Measurements from ENCODE around the gene SELENOW.
A peak's percentile ranks its signal among the peaks of the same experiment; 100 is the strongest.
"Not testable (repeated sequence)": the region's sequence is repeated elsewhere in the genome, so short reads cannot be mapped to it uniquely, and the experiment has no call there.

Gene SELENOW

DNA sequence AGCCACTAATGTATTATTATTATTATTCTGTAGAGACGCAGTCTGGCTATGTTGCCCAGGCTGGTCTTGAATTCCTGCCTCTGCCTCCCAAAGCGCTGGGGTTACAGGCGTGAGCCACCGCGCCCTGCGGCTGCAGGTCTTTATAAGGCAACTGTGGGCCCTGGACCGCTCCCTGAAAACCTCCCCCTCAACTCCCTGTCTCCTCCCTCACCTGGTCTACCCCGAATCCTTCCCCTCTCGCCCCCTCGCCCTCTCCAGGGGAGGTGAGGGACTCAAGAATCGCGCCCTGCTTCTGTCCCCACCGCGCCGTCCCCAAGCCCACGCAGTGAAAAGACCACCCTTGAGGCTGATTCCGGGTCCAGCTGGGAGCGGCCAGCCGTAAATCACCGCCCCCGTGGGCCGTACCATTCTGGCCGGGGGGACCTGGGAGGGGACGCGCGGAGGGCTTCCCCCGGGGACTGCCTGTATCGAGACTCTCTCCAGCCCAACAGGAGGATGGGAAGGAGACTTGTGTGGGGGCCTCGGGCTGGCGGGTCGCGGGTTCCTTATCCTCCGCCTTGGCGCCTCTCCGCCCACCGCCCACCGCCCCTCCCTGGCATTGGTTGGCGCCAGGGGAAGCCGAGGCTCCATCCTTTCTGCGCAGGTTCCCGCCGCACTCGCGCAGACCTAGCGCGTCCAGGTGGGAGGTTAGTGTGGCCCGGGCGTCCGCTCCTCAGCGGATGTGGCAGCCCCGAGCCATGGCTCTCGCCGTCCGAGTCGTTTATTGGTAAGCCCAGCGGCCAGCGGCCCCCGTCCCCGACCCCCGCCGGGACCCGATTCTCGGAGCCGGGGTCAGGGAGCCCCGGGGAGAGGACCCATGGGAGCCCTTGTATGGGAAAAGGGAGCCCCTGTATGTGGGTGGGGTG is at the start of gene SELENOW:
TSS of gene SELENOW (plus strand) at position 655 of the 905 bp plus-strand sequence. CDS start at position 738, 83 bp downstream.
- DNase-seq, result peak; percentile 85

DNA sequence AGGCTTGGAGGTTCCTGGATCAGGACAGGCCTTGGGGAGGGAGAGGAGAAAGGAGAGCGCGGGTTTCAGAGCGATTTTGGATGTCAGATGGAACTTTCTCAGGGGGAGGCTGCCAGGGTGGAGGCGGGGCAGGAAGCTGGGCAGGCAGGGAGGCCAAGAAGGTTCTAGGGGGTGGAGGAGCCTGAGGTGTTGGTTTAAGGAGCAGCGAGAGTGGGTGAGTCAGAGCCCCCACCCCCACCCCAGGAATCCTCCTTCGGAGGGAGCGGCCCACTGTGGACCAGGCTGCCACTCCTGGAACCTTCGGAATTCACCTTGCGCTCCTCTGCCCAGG is 49.1 kb upstream of the SELENOW start:
- peak; percentile 84 for DNase-seq

DNA sequence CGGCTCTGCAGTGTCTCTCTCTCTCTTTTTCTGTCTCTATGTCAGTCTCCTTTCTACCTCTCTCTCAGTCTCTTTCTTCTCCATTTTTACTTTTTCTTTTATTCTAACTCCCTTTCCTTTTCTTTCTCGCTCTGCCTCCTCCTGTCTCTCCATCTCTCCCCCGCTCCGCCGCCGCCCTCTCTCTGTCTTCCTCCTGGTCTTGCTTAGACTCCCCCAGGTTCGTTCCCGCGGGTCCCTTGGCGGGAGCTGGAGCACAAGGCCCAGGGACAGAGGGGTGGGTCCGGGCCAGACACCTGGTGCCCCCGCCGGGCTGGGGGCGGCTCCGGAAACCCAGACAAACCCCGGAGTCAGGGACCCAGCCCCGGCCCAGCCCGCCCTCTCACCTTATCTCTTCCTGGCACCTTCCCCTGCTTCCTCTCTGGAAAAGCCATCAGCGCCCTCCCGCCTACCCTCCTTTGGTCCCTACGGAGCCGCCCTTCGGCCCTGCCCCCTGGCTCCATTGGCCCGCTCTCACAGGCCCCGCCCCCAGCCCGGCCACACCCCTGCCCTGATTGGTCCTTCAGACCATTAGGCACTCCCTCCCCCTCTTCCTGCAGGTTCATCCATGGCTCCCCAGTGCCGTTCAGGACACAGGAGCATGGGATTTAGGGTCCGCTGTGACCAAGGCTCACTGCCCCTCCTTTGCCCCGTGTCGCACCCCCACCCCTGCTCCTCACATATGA is 48.5 kb upstream of the SELENOW start:
- peak; percentile 55 for DNase-seq

DNA sequence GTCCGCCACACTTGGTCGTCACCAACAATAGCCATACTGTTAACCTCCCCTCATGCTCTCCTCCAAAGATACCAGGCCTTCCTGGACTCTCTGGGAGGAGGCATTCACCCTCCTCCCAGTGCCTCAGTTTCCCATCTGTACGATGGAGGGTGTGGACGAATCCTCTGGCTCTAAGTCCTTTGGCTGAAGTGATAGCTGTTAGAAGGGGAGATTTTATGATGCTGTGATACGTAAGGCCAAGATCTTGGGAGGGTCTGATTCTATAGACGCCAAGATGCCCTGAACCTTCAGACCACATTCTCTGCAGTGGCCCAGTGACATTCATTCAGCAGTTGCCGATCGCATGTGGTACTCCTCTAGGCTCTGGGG is 48.0 kb upstream of the SELENOW start:
- DNase-seq, result no peak

DNA sequence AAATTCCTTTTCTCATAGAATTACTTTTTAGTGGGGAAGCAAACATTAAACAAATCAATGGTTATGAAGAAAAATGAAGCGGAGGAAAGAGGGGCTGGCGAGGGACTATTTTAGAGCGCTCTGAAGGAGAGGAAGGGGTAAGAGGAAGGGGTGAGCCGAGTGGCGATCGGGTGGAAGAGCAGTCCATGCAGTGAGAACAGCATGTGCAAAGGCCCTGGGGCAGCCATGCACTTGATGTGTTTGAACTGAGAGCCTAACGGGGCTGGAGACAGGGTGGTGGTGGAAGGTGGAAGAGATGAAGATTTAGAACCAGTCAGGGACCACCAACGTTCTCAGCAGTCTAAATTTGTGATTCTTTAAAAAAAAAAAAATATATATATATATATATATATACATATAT is 47.6 kb upstream of the SELENOW start:
- no peak for DNase-seq

DNA sequence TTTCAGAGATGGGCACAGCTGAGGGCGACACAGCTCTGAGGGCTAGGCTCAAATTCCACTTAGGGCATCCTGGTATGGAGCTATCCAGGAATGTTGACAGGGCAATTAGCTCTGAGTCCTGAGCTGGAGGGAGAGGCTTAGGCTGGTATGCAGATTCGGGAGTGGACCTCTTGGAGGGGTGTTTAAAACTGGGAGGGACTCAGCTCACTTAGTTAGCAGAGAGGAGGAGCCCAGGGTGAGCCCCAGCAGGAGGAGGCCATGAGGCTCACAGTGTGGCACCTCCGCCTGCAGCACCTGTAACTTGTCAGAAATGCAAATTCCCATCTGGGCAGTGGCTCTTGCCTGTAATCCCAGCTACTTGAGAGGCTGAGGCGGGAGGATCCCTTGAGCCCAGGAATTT is 43.4 kb upstream of the SELENOW start:
- no peak for DNase-seq

DNA sequence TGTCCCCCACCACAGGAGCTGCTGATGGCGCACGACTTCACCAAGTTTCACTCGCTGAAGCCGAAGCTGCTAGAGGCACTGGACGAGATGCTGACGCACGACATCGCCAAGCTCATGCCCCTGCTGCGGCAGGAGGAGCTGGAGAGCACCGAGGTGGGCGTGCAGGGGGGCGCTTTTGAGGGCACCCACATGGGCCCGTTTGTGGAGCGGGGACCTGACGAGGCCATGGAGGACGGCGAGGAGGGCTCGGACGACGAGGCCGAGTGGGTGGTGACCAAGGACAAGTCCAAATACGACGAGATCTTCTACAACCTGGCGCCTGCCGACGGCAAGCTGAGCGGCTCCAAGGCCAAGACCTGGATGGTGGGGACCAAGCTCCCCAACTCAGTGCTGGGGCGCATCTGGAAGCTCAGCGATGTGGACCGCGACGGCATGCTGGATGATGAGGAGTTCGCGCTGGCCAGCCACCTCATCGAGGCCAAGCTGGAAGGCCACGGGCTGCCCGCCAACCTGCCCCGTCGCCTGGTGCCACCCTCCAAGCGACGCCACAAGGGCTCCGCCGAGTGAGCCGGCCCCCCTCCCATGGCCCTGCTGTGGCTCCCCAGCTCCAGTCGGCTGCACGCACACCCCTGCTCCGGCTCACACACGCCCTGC is 37.5 kb upstream of the SELENOW start:
- DNase-seq, result no peak

DNA sequence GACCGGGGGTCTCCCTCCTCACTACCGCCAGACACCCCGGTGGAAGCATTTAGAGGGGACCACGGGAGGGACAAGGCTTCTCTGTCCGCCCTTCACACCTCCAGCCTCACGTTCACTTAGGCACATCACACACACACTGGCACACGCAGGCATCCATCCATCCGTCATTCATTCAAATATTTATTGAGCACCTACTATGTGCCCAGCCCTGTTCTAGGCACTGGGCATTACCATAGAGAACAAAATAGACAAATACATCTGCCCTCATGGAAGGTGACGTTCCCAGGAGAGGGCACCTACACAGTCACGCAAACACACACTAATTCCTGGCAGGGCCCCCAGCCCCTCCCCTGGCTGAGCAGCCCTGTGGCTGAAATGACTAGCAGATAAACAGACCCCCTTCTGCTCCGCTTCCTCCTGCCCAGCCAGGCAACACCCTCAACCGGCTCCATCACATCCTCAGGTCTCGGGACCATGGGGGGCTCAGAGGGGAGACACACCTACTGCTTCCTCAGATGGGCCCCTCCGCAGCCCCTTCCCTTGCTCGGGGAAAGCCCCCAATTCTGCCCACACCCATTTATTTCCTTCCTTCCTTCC is 36.9 kb upstream of the SELENOW start:
- DNase-seq, result no peak

DNA sequence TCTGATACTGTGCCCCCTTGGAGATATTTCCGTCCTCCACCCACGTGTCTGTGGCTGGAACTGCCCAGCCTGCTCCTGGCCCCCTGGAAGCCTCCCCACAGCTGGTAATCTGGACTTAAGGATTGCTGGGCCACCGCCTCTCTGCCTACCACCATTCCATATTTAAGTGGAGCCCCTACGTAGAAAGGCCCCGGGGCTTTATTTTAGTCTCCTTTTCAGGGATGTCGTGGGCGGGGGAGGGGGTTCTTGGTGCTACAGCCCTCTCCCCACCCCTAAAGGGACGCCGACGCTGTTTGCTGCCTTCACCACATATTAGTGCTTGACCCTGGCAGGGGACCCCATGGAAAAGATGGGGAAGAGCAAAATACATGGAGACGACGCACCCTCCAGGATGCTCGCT is 35.9 kb upstream of the SELENOW start:
- DNase-seq, result peak; percentile 63

DNA sequence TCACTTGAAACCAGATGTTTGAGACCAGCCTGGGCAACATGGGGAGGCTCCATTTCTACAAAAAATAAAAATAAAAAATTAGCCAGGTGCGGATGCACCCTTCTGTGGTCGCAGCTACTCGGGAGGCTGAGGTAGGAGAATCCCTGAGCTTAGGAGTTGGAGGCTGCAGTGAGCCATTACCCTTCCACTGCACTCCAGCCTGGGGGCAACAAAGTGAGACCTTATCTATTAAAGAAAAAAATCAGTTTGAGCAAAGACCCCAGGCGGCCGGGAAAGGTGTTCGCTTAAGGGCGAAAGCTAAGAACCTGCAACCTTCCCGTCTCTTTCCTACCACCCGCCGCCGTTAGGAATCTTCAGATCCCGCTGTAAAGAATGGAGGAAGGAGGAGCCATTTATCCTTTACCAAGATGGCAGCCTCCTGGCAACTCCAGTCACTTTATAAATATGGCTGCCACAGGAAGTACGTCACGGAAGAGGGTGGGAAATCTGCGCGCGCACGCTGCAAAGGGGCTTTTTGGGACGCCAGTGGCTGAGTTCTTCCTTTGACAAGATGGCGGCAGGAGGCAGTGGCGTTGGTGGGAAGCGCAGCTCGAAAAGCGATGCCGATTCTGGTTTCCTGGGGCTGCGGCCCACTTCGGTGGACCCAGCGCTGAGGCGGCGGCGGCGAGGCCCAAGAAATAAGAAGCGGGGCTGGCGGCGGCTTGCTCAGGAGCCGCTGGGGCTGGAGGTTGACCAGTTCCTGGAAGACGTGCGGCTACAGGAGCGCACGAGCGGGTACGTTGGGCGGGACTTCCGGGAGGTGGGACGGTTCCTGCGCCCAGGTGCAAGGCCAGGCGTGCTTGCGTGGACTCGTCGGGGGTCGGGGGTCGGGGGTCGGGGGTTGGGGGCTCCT is 33.2 kb upstream of the SELENOW start, which contains the start of gene NOP53:
TSS of gene NOP53 (plus strand) at position 537 of the 892 bp plus-strand sequence. CDS start at position 551, 14 bp downstream.
- peak; percentile 98 for DNase-seq

DNA sequence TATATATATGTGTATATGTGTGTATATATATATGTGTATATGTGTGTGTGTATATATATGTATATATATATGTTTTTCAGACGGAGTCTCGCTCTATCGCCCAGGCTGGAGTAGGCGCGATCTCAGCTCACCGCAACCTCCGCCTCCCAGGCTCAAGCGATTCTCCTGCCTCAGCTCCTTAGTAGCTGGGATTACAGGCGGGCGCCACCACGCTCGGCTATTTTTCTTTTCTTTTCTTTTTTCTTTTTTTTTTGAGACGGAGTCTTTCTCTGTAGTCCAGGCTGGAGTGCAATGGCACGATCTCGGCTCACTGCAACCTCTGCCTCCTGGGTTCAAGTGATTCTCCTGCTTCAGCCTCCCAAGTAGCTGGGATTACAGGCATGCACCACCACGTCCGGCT is 32.4 kb upstream of the SELENOW start:
- not testable (repeated sequence) for DNase-seq

DNA sequence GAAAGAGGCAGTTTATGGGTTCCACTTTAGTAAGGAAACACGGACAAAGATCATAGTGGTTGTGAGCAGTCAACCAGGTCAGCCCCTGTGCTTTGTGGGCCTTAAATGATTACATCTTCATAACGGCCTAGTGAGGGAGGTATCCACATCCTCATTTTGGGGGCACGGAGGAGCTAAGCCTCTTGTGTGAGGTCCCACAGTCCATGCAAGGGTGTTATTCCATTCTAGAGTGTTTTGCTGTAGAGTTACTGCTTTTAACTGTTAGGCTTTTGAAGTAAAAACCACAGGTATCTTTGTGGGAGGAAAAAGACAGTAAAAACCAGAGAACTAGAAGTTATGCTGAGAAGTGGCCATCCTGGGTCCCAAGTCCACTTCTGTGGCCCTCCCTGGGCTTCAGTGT is 29.2 kb upstream of the SELENOW start:
- DNase-seq, result no peak

DNA sequence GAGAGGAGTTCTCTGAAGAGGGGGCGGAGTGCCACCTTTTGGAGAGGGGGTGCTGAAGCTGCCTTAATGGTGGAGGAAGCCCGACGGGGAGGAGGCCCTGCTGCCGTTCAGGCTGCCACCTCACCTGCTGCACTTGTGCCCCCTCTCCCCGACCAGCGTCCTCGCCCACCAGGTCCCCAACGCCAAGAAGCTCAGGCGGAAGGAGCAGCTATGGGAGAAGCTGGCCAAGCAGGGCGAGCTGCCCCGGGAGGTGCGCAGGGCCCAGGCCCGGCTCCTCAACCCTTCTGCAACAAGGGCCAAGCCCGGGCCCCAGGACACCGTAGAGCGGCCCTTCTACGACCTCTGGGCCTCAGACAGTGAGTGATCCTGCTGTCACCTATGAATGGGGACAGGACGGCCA is 27.8 kb upstream of the SELENOW start:
- no peak for DNase-seq

DNA sequence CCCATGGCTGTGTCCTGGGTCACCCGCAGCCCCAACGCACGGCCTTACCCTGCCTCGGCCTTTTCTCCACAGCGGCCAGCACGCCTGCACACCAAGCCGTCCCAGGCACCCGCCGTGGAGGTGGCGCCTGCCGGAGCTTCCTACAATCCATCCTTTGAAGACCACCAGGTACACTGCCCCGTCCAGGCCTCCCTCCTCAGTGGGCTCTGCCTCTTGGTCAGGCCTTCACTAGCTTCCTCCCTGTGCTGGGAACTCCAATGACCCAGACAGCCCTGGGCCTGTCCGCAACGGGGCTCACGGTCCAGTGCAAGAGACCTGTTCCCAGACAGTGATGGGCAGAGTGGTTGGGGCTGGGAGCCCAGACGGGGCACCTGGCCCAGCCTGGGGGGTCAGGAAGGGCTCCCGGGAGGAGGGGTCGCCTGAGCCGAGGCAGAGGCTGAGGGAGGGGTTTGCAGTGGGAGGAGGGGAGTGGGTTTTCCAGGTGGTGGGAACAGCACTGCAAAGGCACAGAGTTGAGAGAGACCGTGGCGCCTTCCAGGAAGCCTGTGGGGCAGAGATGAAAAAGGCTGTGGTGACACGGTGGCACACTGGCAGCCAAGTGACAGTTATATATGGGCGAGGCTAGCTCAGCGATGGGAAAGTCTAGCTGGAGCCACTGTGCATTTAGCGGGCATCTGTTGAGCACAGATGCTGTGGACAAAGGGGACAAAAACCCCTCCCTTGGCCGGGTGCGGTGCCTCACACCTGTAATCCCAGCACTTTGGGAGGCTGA is 25.9 kb upstream of the SELENOW start:
- no peak for DNase-seq

DNA sequence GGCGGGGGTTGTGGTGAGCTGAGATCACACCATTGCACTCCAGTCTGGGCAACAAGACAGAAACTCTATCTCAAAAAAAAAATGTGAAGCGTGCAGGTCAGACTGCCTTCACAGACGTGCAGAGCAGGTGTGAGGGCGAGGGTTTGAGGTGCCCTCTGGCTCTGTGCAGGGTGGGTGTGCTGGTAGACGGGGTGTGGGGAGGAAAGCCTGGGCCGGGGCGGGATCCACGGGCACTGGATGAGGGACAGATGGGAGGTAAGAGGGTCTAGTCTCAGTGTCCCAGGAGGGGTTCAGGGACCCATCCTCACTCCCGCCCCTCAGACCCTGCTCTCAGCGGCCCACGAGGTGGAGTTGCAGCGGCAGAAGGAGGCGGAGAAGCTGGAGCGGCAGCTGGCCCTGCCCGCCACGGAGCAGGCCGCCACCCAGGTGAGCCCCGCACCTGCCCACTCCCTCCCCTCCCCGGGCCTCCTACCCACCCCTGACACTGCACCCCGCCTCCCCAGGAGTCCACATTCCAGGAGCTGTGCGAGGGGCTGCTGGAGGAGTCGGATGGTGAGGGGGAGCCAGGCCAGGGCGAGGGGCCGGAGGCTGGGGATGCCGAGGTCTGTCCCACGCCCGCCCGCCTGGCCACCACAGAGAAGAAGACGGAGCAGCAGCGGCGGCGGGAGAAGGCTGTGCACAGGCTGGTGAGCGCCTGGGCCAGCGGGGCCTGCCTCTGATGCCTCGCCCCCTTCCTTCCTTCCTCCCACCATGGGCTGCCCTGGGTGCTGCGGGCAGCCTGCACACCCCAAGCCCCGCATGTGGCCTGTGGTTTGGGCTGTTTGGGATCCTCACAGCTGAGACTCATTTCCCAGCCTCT is 24.1 kb upstream of the SELENOW start:
- no peak for DNase-seq

DNA sequence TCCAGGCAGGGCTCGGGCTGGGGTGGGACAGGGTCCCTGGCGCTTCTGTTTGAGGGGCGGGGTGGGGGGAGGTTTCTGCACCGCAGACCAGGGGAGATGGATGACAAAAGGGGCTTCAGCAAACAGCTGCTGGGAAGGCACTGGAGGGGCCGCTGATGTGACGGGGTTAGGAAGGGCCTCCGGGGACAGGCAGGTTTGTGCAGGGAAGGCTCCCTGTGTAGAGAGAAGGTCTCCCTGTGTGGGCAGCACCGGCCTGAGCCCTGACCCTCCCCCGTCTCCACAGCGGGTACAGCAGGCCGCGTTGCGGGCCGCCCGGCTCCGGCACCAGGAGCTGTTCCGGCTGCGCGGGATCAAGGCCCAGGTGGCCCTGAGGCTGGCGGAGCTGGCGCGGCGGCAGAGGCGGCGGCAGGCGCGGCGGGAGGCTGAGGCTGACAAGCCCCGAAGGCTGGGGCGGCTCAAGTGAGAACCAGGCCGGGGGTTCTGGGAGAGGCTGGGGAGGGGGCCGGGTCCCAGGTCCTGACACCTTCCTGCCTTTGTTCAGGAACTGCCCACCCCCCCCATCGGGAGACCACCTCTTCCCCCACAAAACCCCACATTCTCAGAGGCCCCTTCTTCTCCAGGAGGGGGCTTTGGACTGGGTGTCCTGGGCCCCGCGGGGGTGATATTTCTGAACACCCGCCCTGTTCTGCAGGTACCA is 23.3 kb upstream of the SELENOW start:
- no peak for DNase-seq

DNA sequence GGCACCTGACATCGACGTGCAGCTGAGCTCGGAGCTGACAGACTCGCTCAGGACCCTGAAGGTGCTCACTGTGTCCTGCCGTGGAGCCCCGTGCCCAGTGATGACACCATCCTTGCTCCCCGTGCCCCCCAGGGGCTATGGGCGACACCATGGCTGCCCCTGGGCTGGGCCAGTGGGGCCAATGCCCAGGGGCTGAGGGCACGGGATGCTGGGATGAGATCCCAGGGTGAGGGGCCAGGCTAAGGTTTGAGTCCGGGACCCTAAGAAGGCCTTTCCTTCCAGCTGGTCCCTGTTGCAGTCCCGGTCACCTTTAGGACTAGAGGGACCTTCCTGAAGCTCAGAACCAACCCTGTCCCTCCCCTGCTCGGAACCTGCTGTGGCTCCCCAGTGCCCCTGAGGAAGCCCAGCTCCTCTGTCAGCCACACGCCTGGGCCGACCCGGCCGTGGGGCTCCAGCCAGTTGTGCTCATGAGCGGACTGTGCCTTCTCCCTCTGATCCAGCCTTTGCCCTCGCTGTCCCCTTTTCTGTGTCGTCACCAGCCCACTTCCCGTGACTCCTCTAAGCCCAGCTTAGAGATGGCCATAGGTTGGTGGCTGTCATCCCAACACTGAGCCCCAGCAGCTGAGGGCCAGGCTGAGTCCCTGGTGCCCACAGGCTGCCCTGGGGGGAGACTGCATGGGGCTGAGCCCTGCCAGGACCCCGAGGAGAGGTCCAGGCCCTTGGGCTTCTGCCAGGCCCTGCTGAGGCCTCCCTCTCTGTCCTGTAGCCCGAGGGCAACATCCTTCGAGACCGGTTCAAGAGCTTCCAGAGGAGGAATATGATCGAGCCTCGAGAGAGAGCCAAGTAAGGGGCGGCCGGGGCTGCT is 22.5 kb upstream of the SELENOW start:
- no peak for DNase-seq

DNA sequence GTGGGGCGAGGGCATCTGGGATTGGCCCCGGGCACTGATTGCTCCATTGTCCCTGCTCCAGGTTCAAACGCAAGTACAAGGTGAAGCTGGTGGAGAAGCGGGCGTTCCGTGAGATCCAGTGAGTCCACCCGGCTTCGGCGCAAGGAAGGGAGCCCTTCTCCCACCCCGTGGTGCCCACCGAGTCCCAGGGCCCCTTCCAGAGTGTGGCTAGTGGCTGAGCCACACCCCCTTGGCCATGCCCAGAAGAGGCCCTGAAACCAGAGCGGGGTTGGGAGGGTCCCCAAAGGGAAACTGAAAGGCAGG is 21.9 kb upstream of the SELENOW start:
- no peak for DNase-seq

All from right hindlimb (tissue), 1 donor.